Neural cell (in vitro differentiated cells): Measurements from ENCODE around the gene GCK. TPM values are rescaled to one million over a fixed set of nuclear protein-coding genes. Genes with fewer than 3 reads are reported as not detected.

Experiments
- H2AFZ ChIP-seq: fragments of 200-600, 300-800 bp; sonication (generic), shearing (Covaris generic); 2 replicates; pipeline ENCODE4 v1.6.0; 2014; ENCODE audit warnings: low read depth, mild to moderate bottlenecking, antibody characterized with exemption, low read length, moderate library complexity
- H3F3A ChIP-seq: fragments of 200-600 bp; shearing (Covaris generic); 2 replicates; pipeline ENCODE4 v1.6.1; 2016; ENCODE audit warnings: mild to moderate bottlenecking, moderate library complexity, mixed read lengths, antibody characterized with exemption, low read length; ENCODE audit not compliant: insufficient read depth, poor library complexity, severe bottlenecking
- H3K27ac ChIP-seq: fragments of 200-600, 300-800 bp; sonication (generic), shearing (Covaris generic); 2 replicates; pipeline ENCODE4 v1.5.1; 2014; ENCODE audit warnings: mild to moderate bottlenecking, low read length, moderate library complexity
- H3K27me3 ChIP-seq: fragments of 300-800, 200-600 bp; sonication (generic), shearing (Covaris generic); 2 replicates; pipeline ENCODE4 v1.6.0; 2014; ENCODE audit warnings: mild to moderate bottlenecking, low read depth, low read length, moderate library complexity; ENCODE audit not compliant: insufficient read depth
- H3K36me3 ChIP-seq: fragments of 300-800, 200-600 bp; sonication (generic), shearing (Covaris generic); 2 replicates; pipeline ENCODE4 v1.5.1; 2014; ENCODE audit warnings: mild to moderate bottlenecking, antibody characterized with exemption, low read length, moderate library complexity; ENCODE audit not compliant: insufficient read depth
- H3K4me2 ChIP-seq: fragments of 300-800, 200-600 bp; sonication (generic), shearing (Covaris generic); 2 replicates; pipeline ENCODE4 v1.6.0; 2014; ENCODE audit warnings: mild to moderate bottlenecking, low read length
- H3K4me3 ChIP-seq: fragments of 300-800, 200-600 bp; sonication (generic), shearing (Covaris generic); 2 replicates; pipeline ENCODE4 v1.5.1; 2014; ENCODE audit warnings: mild to moderate bottlenecking, low read length, moderate library complexity
- H3K79me2 ChIP-seq: fragments of 200-600 bp; shearing (Covaris generic); replicated peaks from 2 replicates; pipeline ENCODE4 v1.6.0; 2014; ENCODE audit warnings: mild to moderate bottlenecking, low read length, moderate library complexity; ENCODE audit not compliant: insufficient read depth
- H3K9ac ChIP-seq: fragments of 300-800, 200-600 bp; sonication (generic), shearing (Covaris generic); 2 replicates; pipeline ENCODE4 v1.6.1; 2016; ENCODE audit warnings: mild to moderate bottlenecking, low read length, mixed read lengths
- H3K9me2 ChIP-seq: fragments of 200-600 bp; shearing (Covaris generic); 2 replicates; pipeline ENCODE4 v1.6.1; 2016; ENCODE audit warnings: mild to moderate bottlenecking, low read length, mixed read lengths; ENCODE audit not compliant: insufficient read depth
- H3K9me3 ChIP-seq: fragments of 200-600, 300-800 bp; sonication (generic), shearing (Covaris generic); 2 replicates; pipeline ENCODE4 v1.6.1; 2016; ENCODE audit warnings: mild to moderate bottlenecking, mixed run types, low read length, moderate library complexity, mixed read lengths
- H4K20me1 ChIP-seq: fragments of 200-600 bp; shearing (Covaris generic); 2 replicates; pipeline ENCODE4 v1.6.1; 2016; ENCODE audit warnings: mild to moderate bottlenecking, mixed run types; ENCODE audit not compliant: insufficient read depth
- CTCF ChIP-seq: fragments of 450-650 bp; IDR thresholded peaks from 2 replicates; pipeline ENCODE4 v1.5.1; 2014; ENCODE audit warnings: antibody characterized with exemption, mild to moderate bottlenecking, moderate library complexity; ENCODE audit not compliant: poor library complexity, severe bottlenecking
- EP300 ChIP-seq: fragments of 450-650 bp; conservative IDR thresholded peaks from 2 replicates; pipeline ENCODE4 v1.6.1; 2014; ENCODE audit warnings: antibody characterized with exemption, mild to moderate bottlenecking, moderate library complexity; ENCODE audit not compliant: poor library complexity, severe bottlenecking
- EZH2 ChIP-seq: fragments of 200-600, 300-800 bp; shearing (Covaris generic), sonication (generic); IDR thresholded peaks from 2 replicates; pipeline ENCODE4 v1.6.1; 2014; ENCODE audit warnings: antibody characterized with exemption, low read length, borderline replicate concordance, mild to moderate bottlenecking; ENCODE audit not compliant: insufficient read depth, poor library complexity, severe bottlenecking
- MXI1 ChIP-seq: fragments of 450-650 bp; conservative IDR thresholded peaks from 2 replicates; pipeline ENCODE4 v1.6.1; 2014; ENCODE audit warnings: antibody characterized with exemption, mild to moderate bottlenecking; ENCODE audit not compliant: poor library complexity, severe bottlenecking
- POLR2AphosphoS5 ChIP-seq: IDR thresholded peaks from 2 replicates; pipeline ENCODE4 v1.6.1; 2012
- RAD21 ChIP-seq: fragments of 450-650 bp; conservative IDR thresholded peaks from 2 replicates; pipeline ENCODE4 v1.6.1; 2014; ENCODE audit warnings: antibody characterized with exemption, mild to moderate bottlenecking, moderate library complexity
- REST ChIP-seq: IDR thresholded peaks from 2 replicates; pipeline ENCODE4 v1.6.1; 2012; ENCODE audit warnings: borderline replicate concordance
- SMC3 ChIP-seq: fragments of 450-650 bp; conservative IDR thresholded peaks from 2 replicates; pipeline ENCODE4 v1.6.1; 2014; ENCODE audit warnings: antibody characterized with exemption, mild to moderate bottlenecking, moderate library complexity; ENCODE audit not compliant: poor library complexity
- TAF1 ChIP-seq: IDR thresholded peaks from 2 replicates; pipeline ENCODE4 v1.6.1; 2012; ENCODE audit warnings: low read depth
- polyA plus RNA-seq: library from polyadenylated mRNA; depleted of rRNA; stranded (reverse); fragments of >200 nt; gene quantifications from 2 replicates; pipeline ENCODE4 v1.2.3, GENCODE V29; 2014

The GCK gene
- polyA plus RNA-seq, 1 donor from 2014 or later: 7.4 TPM

GRCh38 chr7:44153948-44154335 lies 35.3 kb downstream of the GCK start:
- Histone ChIP-seq H3K9ac (no peak overlapping the region), H3K4me2 (no peak overlapping the region), H3K9me3 (no peaks in the 10 kb centered on the region), H3K36me3 (no peaks in the 10 kb centered on the region), H2AFZ (no peak overlapping the region), H3K27ac (no peak overlapping the region), H3K4me3 (no peak overlapping the region), H4K20me1 (no peaks in the 10 kb centered on the region), H3K9me2 (no peaks in the 10 kb centered on the region), H3K27me3 (no peaks in the 10 kb centered on the region), H3K79me2 (no peaks in the 10 kb centered on the region), H3F3A (no peaks in the 10 kb centered on the region)
- no peak for TF ChIP-seq EP300
- TF ChIP-seq POLR2AphosphoS5: no peak
- no peak for TF ChIP-seq TAF1
- no peak for TF ChIP-seq MXI1
- TF ChIP-seq SMC3: no peak
- no peak for TF ChIP-seq RAD21

- TF ChIP-seq TAF1 (no peak), CTCF (no peak), SMC3 (no peak), POLR2AphosphoS5 (no peak), MXI1 (no peak)
These were observed 36.0 kb downstream of the GCK start for GRCh38 chr7:44152971-44153947.

GRCh38 chr7:44151956-44152355 lies 37.3 kb downstream of the GCK start:
- no peaks in the 10 kb centered on the region for H3K9me3 ChIP-seq
- H3K27ac ChIP-seq: no peak overlapping the region
- H4K20me1 ChIP-seq: no peaks in the 10 kb centered on the region
- no peak overlapping the region for H3K4me3 ChIP-seq
- no peak overlapping the region for H3K9ac ChIP-seq
- no peaks in the 10 kb centered on the region for H3K9me2 ChIP-seq
- TF ChIP-seq REST: no peak
- no peak for TF ChIP-seq EZH2
- TF ChIP-seq CTCF: no peak
- TF ChIP-seq TAF1: no peak
- no peak for TF ChIP-seq EP300
- TF ChIP-seq POLR2AphosphoS5: no peak
- no peak for TF ChIP-seq MXI1
- no peak for TF ChIP-seq SMC3
- no peak for TF ChIP-seq RAD21
- no peak overlapping the region for H2AFZ ChIP-seq
- no peak overlapping the region for H3K4me2 ChIP-seq
- H3F3A ChIP-seq: no peaks in the 10 kb centered on the region
- H3K36me3 ChIP-seq: no peaks in the 10 kb centered on the region
- H3K79me2 ChIP-seq: no peaks in the 10 kb centered on the region
- H3K27me3 ChIP-seq: no peaks in the 10 kb centered on the region

More at GRCh38 chr7:44152971-44153947, 36.0 kb downstream of the GCK start:
- Histone ChIP-seq H3K27me3 (no peaks in the 10 kb centered on the region), H2AFZ (no peak overlapping the region), H3K79me2 (no peaks in the 10 kb centered on the region), H3K27ac (no peak overlapping the region), H3F3A (no peaks in the 10 kb centered on the region), H3K4me3 (no peak overlapping the region), H4K20me1 (no peaks in the 10 kb centered on the region), H3K4me2 (no peak overlapping the region), H3K9me2 (no peaks in the 10 kb centered on the region), H3K9me3 (no peaks in the 10 kb centered on the region), H3K9ac (no peak overlapping the region), H3K36me3 (no peaks in the 10 kb centered on the region)
